Myocyte (in vitro differentiated cells): ENCODE measurements around the gene PCBP1. TPM values are rescaled to one million over a fixed set of nuclear protein-coding genes. Genes with fewer than 3 reads are reported as not detected.
"Not testable (repeated sequence)": the region's sequence is repeated elsewhere in the genome, so short reads cannot be mapped to it uniquely, and the experiment has no call there.

Experiments used
- DNase-seq: peaks from one replicate; pipeline ENCODE4 v3.0.0-alpha.2; 2012; ENCODE audit warnings: low read depth
- total RNA-seq: library from RNA; depleted of rRNA; stranded (reverse); fragments of >200 nt; gene quantifications from 2 replicates; pipeline ENCODE4 v1.2.3, GENCODE V29; 2014

Gene PCBP1
- total RNA-seq, 1 donor from 2014 or later: 60.0 TPM

DNA sequence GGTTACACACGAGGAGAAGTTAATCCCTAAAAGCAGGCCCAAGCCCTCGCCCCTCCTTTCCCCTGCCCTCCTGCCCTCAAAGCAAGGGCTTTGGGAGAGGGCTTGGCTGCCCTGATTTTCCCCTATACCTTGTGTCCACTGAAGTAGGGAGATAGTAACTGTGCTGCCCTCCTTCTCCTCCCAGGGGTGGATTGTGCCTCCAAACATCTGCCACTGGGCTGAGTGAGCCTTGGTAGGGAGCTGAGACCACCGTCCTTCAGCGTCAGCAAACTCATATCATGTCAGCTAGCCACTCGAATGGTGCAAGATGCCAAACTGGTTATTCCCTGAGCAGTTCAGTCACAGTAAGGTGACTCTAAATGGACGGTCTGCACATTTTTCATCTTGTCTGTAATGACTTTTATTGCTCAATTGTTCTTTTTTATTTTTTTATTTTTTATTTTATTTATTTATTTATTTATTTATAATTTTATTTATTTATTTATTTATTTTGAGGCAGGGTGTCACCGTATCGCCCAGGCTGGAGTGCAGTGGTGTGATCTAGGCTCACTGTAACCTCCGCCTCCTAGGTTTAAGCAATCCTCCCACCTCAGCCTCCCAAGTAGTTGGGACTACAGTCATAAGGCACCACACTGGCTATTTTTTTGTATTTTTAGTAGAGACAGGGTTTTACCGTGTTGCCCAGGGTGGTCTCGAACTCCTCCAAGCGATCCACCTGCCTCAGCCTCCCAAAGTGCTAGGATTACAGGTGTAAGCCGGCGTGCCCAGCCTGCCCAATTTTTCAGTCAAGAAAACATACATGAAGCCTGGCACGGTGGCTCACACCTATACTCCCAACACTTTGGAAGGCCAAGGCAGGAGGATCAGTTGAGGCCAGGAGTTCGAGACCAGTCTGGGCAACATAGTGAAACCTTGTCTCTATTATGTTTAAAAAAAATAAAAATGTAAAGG is 8.7 kb downstream of the PCBP1 start:
- DNase-seq: no peak

- DNase-seq: no peak
Observed at GRCh38 chr2:70098032-70098431, 10.8 kb downstream of the PCBP1 start.

- DNase-seq: no peak
Observed at GRCh38 chr2:70099270-70099669, 12.0 kb downstream of the PCBP1 start.

DNA sequence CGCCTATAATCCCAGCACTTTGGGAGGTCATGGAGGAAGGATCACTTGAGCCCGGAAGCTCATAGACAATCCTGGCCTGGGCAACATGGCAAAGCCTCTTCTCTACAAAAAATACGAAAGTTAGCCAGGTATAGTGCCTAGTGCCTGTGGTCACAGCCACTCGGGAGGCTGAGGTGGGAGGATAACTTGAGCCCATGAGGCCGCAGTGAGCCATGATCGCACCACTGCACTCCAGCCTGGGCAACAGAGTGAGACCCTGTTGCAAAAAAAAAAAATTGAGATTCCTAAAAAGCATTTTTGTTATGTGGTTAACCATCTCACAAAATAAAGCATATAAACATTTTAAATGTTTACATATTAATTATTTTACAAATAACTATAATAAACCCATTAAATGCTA is 13.9 kb downstream of the PCBP1 start:
- DNase-seq: no peak

DNA sequence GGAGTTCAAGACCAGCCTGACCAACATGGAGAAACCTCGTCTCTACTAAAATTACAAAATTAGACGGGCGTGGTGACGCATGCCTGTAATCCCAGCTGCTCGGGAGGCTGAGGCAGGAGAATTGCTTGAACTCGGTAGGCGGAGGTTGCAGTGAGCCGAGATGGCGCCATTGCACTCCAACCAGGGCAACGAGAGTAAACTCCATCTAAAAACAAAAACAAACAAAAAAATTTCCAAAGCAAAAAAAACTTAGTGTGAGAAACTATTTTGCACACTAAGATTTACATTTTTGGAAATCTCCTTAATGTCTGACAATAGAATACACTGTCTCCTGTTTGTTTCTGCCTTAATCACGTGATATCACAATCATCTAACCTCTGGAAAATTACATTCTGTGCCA is 14.4 kb downstream of the PCBP1 start:
- DNase-seq: not testable (repeated sequence)

DNA sequence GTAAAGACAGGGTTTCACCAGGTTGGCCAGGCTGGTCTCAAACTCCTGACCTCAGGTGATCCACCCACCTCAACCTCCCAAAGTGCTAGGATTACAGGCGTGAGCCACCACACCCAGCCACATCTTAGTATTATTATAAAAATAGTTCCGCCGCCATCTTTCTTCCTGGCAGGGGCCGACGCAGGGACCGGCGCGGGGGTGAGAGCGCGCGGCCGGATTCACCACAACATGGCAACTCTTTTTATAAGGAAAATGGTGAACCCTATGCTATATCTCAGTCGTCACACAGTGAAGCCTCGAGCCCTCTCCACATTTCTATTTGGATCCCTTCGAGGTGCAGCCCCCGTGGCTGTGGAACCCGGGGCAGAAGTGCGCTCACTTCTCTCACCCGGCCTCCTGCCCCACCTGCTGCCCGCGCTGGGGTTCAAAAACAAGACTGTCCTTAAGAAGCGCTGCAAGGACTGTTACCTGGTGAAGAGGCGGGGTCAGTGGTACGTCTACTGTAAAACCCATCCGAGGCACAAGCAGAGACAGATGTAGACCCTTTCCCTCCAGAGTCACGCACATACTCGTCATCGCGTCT is 15.1 kb downstream of the PCBP1 start:
- DNase-seq: not testable (repeated sequence)

DNA sequence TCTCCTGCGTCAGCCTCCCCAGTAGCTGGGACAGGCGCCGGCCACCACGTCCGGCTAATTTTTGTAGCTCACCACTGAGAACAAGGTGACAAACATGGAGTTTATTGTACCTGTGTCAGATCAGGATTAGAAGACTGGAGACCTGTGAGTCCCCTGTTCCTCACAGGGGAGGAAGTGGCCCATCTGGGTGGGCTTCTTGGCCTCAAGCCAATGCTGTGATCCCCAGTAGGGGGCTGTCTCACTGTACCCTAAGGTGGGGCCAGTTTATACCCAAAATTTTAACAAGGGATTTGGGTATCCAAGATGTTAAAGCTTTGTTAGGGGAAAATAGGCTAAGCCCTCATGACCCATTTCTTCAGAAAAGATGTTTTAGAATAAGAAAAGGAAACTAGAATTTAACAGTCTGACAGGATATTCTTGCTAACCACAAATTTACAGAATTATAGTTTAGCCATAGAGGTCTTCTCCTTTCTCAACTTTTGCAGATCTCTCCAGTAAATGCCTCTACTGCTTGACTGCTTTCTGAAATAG is 16.3 kb downstream of the PCBP1 start:
- DNase-seq: no peak

- peak; percentile 67 for DNase-seq
Observed at GRCh38 chr2:70104231-70105111, 17.2 kb downstream of the PCBP1 start.

GRCh38 chr2:70106138-70106537 is 18.9 kb downstream of the PCBP1 start:
- not testable (repeated sequence) for DNase-seq

- DNase-seq: not testable (repeated sequence)
Observed at GRCh38 chr2:70110397-70110796, 23.1 kb downstream of the PCBP1 start.

DNA sequence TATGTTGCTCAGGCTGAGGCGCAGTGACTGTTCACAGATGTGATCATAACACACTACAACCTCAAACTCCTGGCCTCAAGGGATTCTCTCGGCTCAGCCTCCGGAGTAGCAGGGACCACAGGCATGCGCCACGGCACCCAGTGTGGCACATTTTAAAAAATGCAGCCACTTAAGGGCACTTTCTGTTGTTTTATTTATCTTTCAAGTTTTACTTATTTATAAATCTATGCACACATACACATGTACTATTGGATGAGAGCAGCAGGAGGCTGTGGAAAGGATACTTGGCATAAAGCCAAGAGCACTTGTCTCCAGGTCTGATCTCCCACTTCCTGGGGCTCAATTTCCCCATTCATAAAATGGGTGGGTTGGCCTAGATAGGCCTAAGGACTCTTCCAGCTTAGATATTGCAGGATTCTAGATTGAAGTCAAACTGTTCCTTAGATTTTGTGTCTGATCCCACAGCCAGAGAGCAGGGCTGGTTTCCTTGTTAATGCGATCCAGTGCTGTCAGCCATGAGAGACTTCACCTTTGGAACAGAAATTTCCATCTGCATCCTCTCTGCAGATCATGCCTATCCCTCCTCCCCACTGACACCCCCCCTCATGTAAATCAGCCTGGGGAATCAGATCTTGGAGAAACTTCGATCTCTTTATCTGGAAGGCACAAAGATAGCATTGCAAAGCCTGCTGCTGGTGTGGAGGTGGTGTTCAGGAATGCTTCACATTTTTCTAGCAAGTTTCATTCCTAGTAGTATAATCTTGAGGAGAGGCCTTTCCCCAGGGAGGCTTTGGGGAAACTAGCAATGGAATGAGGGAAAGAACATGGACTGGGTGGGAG is 24.7 kb downstream of the PCBP1 start:
- DNase-seq: no peak

DNA sequence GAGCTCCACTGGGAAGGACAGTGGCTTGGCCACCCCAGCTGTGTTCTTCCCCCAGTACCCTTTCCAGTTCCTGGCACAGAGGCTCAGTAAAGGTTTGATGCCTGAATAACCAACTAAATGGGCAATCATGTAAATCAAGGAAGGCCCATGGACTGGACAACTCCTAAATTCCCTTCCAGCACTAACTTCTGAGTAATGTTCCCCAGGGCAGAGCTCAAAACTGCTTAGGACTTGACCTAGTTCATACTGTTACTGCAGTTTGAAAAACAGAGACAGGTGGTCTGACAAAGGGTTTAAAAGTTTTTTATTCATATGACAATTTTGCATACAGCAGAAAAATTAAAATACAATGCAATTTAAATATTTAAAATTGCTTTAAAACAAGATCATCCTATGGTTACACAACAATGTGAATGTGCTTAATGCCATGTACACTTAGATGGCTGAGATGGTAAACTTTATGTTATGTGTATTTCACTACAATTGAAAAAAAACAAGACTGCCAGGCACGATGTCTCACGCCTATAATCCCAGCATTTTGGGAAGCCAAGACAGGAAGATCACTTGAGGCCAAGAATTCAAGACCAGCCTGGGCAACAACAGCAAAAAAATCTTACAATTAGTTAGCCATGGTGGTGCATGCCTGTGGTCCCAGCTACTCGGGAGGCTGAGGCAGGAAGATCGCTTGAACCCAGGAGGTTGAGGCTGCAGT is 26.2 kb downstream of the PCBP1 start:
- DNase-seq: peak; percentile 75

DNA sequence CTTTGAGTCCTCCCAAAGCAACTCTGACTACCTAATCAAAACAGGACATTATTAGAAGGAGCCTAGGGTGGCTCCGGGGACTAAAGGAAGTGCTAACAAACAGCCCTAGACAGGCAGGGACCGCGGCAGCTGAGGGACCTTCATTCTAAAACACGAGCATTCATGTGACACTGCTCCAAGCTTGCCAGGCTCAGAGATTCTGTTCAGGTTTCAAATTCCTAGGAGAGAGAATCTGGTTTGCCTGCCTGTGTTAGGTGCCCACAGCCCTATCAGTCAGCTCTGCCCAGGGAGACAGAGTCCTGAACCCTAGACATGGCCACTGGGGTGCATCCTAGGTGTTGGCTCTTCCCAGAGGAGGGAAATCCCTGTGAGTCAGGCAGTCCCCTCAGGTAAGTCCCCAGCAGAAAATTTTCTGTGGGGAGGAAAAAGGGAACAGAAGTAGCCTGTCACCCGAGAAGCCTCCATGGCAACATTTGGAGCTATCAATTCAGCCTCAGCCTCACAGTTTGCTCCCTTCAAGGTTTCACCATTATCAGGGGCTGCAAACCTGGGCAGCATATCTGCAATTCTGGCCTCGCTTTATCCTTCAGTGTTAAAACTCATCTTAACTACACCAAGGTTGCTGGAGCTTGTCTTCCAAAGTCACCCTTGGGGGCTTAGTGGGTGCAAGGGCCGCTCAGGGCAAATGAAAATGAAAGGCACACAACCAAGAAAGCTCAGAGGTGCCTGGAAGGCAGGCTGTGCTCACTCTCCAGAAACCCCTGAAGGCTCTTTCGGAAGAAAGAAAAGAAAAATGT is 28.6 kb downstream of the PCBP1 start:
- DNase-seq: peak; percentile 80

DNA sequence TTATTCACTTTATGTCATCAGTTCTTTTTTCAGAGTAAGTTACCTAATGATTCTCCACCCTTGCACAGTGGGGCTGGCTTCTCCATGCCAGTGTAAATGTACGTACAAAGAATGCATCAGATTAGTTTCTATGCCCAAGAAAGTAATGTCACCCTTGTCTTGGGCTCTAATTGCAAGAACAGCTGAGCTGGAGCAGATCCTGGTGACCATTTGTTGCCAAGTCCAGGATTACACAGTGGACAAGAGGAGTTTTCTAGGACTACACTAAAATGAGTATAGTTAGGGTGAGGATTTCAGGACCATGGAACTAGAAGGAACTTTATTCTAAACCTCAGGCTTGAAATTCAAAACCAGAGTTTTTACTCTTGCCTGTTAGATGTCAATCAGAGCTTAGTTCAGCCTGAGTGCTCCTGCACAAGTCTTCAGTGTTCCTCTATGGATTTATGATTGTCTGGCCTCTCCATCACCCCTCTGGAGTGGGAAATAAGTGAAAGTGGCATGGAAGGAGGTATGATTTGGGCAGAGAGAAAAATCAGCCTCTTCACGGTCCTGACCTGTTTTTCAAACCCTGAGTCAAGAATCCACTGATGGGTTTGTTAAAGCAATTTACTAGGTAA is 29.8 kb downstream of the PCBP1 start:
- peak; percentile 72 for DNase-seq

DNA sequence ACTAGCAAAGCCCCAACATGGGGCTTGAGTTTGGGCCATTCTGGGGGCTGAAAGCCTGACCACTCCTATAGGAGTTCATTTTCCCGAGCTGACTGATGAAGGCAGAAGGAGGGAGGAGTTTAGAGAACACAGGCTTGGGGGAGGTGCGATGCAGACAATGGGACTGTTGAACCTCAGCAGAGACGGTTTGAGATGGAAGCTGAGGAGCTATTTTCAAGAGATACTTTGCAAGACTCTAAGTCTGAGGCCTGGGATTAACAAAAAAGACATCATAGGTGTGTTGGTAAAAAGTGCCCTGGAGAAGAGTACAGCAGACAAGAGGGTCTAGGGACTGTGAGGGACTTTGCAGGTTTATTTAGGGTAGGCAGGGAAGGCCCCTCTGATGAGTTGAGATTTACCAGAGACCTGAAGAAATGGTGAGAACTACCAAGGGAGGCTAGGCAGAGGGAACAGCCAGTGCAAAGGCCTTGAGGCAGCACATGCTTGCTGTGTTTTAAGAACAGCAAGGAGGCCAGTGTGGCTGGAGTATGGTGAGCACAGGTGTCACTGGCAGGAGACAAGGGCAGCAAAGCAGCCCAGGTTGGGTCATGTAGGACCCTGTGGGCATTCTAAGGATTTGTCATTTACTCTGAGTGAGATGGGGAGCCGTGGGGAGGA is 31.6 kb downstream of the PCBP1 start:
- DNase-seq: no peak

GRCh38 chr2:70121627-70122372 is 34.5 kb downstream of the PCBP1 start:
- DNase-seq: no peak

GRCh38 chr2:70122470-70122869 is 35.2 kb downstream of the PCBP1 start:
- peak; percentile 60 for DNase-seq
